MCF 10A (cell line): ENCODE measurements around the gene HOXB5. TPM values are rescaled to one million over a fixed set of nuclear protein-coding genes. Genes with fewer than 3 reads are reported as not detected.

ENCODE experiments used
- BruUV-seq: library from RNA; stranded (reverse); fragments of 400-500 nt; replicated peaks from 2 replicates; lab custom pipeline; 2021; lab: Mats Ljungman, UMichigan
- CTCF ChIA-PET: fragments of 300-600 bp; sonication (Branson Sonifier 250); formaldehyde crosslinking; extraction: SDS; loops from one replicate; lab custom pipeline; 2021; ENCODE audit warnings: antibody characterized with exemption, inconsistent platforms; lab: Yijun Ruan, JAX
- POLR2A ChIA-PET: fragments of 300-600, 350-650 bp; sonication (Branson Sonifier 250); formaldehyde crosslinking; extraction: SDS; loops from one replicate; lab custom pipeline; 2020; ENCODE audit warnings: antibody characterized with exemption, inconsistent platforms; lab: Yijun Ruan, JAX
- DNase-seq: peaks from one replicate; pipeline ENCODE4 v3.0.0-alpha.2; 2018; ENCODE audit not compliant: unreplicated experiment
- H3K27ac Mint-ChIP-seq: one replicate; pipeline ENCODE4 v1.8.0; 2022; ENCODE audit warnings: mild to moderate bottlenecking, low read depth, mixed read lengths; ENCODE audit not compliant: unreplicated experiment
- H3K27me3 Mint-ChIP-seq: one replicate; pipeline ENCODE4 v1.8.0; 2022; ENCODE audit warnings: mixed read lengths; ENCODE audit not compliant: insufficient read depth, unreplicated experiment
- H3K36me3 Mint-ChIP-seq: one replicate; pipeline ENCODE4 v1.8.0; 2022; ENCODE audit warnings: mild to moderate bottlenecking, moderate library complexity, mixed read lengths; ENCODE audit not compliant: insufficient read depth, unreplicated experiment
- H3K4me1 Mint-ChIP-seq: one replicate; pipeline ENCODE4 v1.8.0; 2022; ENCODE audit warnings: mixed read lengths; ENCODE audit not compliant: insufficient read depth, unreplicated experiment
- H3K4me3 Mint-ChIP-seq: one replicate; pipeline ENCODE4 v1.8.0; 2022; ENCODE audit warnings: mild to moderate bottlenecking, moderate library complexity, mixed read lengths; ENCODE audit not compliant: unreplicated experiment
- H3K9me3 Mint-ChIP-seq: one replicate; pipeline ENCODE4 v1.8.0; 2022; ENCODE audit warnings: mixed read lengths; ENCODE audit not compliant: unreplicated experiment
- CTCF ChIP-seq: fragments of 200-600 bp; IDR thresholded peaks from one replicate; pipeline ENCODE4 v1.8.0; 2022; ENCODE audit warnings: antibody characterized with exemption, mild to moderate bottlenecking; ENCODE audit not compliant: unreplicated experiment
- intact Hi-C: fragments of 100-400 bp; cut with micrococcal nuclease; formaldehyde crosslinking; loops from 2 replicates; pipeline ENCODE4 v1.14.1; 2022
- total RNA-seq: library from RNA; stranded (reverse); gene quantifications from 2 replicates; pipeline ENCODE4 v1.2.3, GENCODE V29; 2022

Gene HOXB5
- total RNA-seq, 1 experiment from 2014 or later: not detected

GRCh38 chr17:48563385-48563838 is 30.2 kb downstream of the HOXB5 start:
- no TSS peak for BruUV-seq
- H3K4me1 Mint-ChIP-seq: no peaks in the 10 kb centered on the region
- no peaks in the 10 kb centered on the region for H3K9me3 Mint-ChIP-seq
- H3K27me3 Mint-ChIP-seq: peaks cover 9% of the 10 kb centered on the region
- no peak overlapping the region for H3K27ac Mint-ChIP-seq
- H3K4me3 Mint-ChIP-seq: no peak overlapping the region
- ChIA-PET CTCF (no interaction called here), POLR2A (no interaction called here)
- intact Hi-C loops: no loop called here
- no peak for DNase-seq
- TF ChIP-seq CTCF: no peak
- H3K36me3 Mint-ChIP-seq: no peaks in the 10 kb centered on the region

GRCh38 chr17:48562934-48563333 is 30.6 kb downstream of the HOXB5 start:
- no peak for DNase-seq
- peaks cover 13% of the 10 kb centered on the region for H3K27me3 Mint-ChIP-seq
- H3K36me3 Mint-ChIP-seq: no peaks in the 10 kb centered on the region
- H3K9me3 Mint-ChIP-seq: no peaks in the 10 kb centered on the region
- no TSS peak for BruUV-seq
- ChIA-PET CTCF (no interaction called here), POLR2A (no interaction called here)
- intact Hi-C loops: no loop called here
- no peak overlapping the region for H3K27ac Mint-ChIP-seq
- H3K4me1 Mint-ChIP-seq: no peaks in the 10 kb centered on the region
- TF ChIP-seq CTCF: no peak
- no peak overlapping the region for H3K4me3 Mint-ChIP-seq

GRCh38 chr17:48561884-48562810 is 31.4 kb downstream of the HOXB5 start:
- no TSS peak for BruUV-seq
- no peaks in the 10 kb centered on the region for H3K4me1 Mint-ChIP-seq
- CTCF ChIA-PET: no interaction called here
- H3K36me3 Mint-ChIP-seq: no peaks in the 10 kb centered on the region
- H3K4me3 Mint-ChIP-seq: no peak overlapping the region
- DNase-seq: no peak
- no peaks in the 10 kb centered on the region for H3K9me3 Mint-ChIP-seq
- TF ChIP-seq CTCF: no peak
- intact Hi-C loops: no loop called here
- peaks cover 13% of the 10 kb centered on the region for H3K27me3 Mint-ChIP-seq
- H3K27ac Mint-ChIP-seq: no peak overlapping the region
- POLR2A ChIA-PET: interaction anchor here (1.1 kb wide), 1 partner anchor 83 kb away, joined by 5 read pairs; no protein-coding TSS in a partner anchor
